ENCODE results near the gene SLC41A3.

Gene SLC41A3

GRCh38 chr3:126018545-126018944 lies 65.4 kb downstream of the SLC41A3 start:
- TF ChIP-seq, protein P1, sequence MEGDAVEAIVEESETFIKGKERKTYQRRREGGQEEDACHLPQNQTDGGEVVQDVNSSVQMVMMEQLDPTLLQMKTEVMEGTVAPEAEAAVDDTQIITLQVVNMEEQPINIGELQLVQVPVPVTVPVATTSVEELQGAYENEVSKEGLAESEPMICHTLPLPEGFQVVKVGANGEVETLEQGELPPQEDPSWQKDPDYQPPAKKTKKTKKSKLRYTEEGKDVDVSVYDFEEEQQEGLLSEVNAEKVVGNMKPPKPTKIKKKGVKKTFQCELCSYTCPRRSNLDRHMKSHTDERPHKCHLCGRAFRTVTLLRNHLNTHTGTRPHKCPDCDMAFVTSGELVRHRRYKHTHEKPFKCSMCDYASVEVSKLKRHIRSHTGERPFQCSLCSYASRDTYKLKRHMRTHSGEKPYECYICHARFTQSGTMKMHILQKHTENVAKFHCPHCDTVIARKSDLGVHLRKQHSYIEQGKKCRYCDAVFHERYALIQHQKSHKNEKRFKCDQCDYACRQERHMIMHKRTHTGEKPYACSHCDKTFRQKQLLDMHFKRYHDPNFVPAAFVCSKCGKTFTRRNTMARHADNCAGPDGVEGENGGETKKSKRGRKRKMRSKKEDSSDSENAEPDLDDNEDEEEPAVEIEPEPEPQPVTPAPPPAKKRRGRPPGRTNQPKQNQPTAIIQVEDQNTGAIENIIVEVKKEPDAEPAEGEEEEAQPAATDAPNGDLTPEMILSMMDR (IDR thresholded peaks at IDR 0.05) = no peak

- TF ChIP-seq, protein P1 (IDR thresholded peaks at IDR 0.05) = no peak
These were observed 66.6 kb downstream of the SLC41A3 start for GRCh38 chr3:126017362-126017761.

GRCh38 chr3:126016616-126017015 lies 67.3 kb downstream of the SLC41A3 start:
- TF ChIP-seq, protein P1 (IDR thresholded peaks at IDR 0.05) = no peak

DNA sequence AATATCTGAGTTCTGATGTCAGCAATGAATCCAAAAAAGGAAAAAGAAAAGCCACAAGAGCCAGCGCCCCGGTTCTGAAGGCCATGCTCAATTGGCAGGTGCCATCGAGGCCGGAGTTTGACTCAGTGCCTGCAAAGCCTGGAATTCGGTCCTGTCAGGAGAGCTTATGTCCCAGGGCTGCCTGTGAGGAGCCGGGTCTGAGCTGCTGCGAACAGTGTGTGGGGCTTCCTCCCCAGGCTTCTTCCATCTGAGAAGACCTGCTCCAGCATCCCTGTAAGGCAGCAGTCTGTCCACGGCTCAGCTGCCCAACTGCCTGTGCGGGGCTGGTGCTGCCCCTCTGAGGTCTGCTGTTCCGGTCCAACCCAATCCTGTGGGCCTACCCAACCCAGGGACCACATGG lies 68.8 kb downstream of the SLC41A3 start:
- TF ChIP-seq, protein P1 (IDR thresholded peaks at IDR 0.05) = no peak

GRCh38 chr3:126014252-126014651 lies 69.7 kb downstream of the SLC41A3 start:
- TF ChIP-seq, protein P1 (IDR thresholded peaks at IDR 0.05) = no peak

DNA sequence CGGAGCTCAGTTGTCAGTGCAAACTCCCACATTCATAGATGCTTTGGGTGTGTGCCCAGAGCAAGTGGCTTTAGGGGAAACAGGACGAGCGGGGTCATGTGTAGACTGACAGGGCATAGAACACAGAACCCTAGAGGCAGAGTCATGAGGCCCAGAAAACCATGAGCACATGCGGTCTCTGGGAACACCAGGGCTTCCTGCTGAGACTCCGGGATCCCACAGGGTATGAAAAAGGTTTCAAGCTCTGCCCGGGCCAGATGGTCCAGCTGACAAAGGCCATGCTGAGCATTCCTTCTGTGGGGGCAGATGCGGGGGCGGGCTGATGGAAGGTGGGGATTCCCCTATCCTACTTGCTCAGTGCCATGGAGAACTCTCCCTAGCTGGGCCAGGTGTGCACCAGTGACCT lies 70.2 kb downstream of the SLC41A3 start:
- TF ChIP-seq, protein P1 (IDR thresholded peaks at IDR 0.05) = no peak

- TF ChIP-seq, protein P1 (IDR thresholded peaks at IDR 0.05) = no peak
These were observed 74.7 kb downstream of the SLC41A3 start for GRCh38 chr3:126009181-126009580.

DNA sequence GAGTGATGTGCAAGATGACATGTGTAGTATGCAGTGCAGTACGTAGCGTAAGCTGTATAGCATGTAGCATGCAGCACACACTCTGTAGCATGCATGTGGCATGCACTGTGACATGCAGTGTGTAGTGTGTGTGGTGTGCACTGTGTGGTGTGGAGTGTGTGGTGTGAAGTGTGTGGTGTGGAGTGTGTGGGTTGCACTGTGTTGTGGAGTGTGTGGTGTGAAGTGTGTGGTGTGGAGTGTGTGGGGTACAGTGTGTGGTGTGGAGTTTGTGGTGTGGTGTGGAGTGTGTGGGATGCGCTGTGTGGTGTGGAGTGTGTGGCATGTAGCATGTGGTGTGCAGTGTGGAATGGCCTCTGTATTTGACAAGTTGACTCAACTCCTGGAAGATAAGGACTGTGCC lies 75.7 kb downstream of the SLC41A3 start:
- TF ChIP-seq, protein P1 (IDR thresholded peaks at IDR 0.05) = no peak

All from LNCAP (cell line).